HepG2 (cell line): ENCODE results near the gene ARF6. TPM values are rescaled to one million over a fixed set of nuclear protein-coding genes. Genes with fewer than 3 reads are reported as not detected.

Source experiments
- ARNT2 ChIP-seq: sonication (generic); formaldehyde crosslinking; IDR thresholded peaks from 2 replicates; pipeline ENCODE4 v1.8.0; 2022; ENCODE audit warnings: mild to moderate bottlenecking, low read depth, missing genetic modification reagents, moderate library complexity
- ETV5 ChIP-seq: IDR thresholded peaks from 2 replicates; pipeline ENCODE4 v1.6.1; 2018; ENCODE audit warnings: missing biosample characterization, missing genetic modification reagents, inconsistent platforms, borderline replicate concordance
- GPN1 ChIP-seq: sonication (generic); formaldehyde crosslinking; IDR thresholded peaks from 2 replicates; pipeline ENCODE4 v1.5.1; 2020; ENCODE audit warnings: missing genetic modification reagents, borderline replicate concordance
- IKZF4 ChIP-seq: sonication (generic); formaldehyde crosslinking; IDR thresholded peaks from 2 replicates; pipeline ENCODE4 v1.5.1; 2020; ENCODE audit warnings: borderline replicate concordance, mild to moderate bottlenecking, low read depth, missing genetic modification reagents; ENCODE audit errors: not compliant biosample characterization
- IRF2 ChIP-seq: IDR thresholded peaks from 2 replicates; pipeline ENCODE4 v1.6.1; 2018; ENCODE audit warnings: missing genetic modification reagents, missing compliant biosample characterization
- KDM5A ChIP-seq: fragments of 200-600 bp; sonication (generic); IDR thresholded peaks from 2 replicates; pipeline ENCODE4 v1.7.0; 2018; ENCODE audit warnings: antibody characterized with exemption, mild to moderate bottlenecking, low read length, borderline replicate concordance
- KDM5B ChIP-seq: sonication (generic); formaldehyde crosslinking; IDR thresholded peaks from 2 replicates; pipeline ENCODE4 v1.4.0; 2020; ENCODE audit warnings: missing genetic modification reagents, mild to moderate bottlenecking, borderline replicate concordance
- MTF2 ChIP-seq: sonication (generic); formaldehyde crosslinking; IDR thresholded peaks from 2 replicates; pipeline ENCODE4 v1.5.0; 2020; ENCODE audit warnings: missing genetic modification reagents, borderline replicate concordance
- NR1H2 ChIP-seq: sonication (generic); formaldehyde crosslinking; IDR thresholded peaks from 2 replicates; pipeline ENCODE4 v1.8.1; 2022; ENCODE audit warnings: low read depth, missing genetic modification reagents, borderline replicate concordance
- POLR2G ChIP-seq: fragments of 200-400 bp; formaldehyde crosslinking; IDR thresholded peaks from 2 replicates; pipeline ENCODE4 v1.6.1; 2018; ENCODE audit warnings: mild to moderate bottlenecking, low read depth, low read length, moderate library complexity
- RARA ChIP-seq: IDR thresholded peaks from 2 replicates; pipeline ENCODE4 v1.6.1; 2016; ENCODE audit warnings: missing genetic modification reagents, missing compliant biosample characterization
- SALL1 ChIP-seq: sonication (generic); formaldehyde crosslinking; IDR thresholded peaks from 2 replicates; pipeline ENCODE4 v1.8.0; 2022; ENCODE audit warnings: mild to moderate bottlenecking, missing genetic modification reagents
- SMYD3 ChIP-seq: sonication (generic); formaldehyde crosslinking; IDR thresholded peaks from 2 replicates; pipeline ENCODE4 v1.8.1; 2023; ENCODE audit warnings: mild to moderate bottlenecking, missing genetic modification reagents
- SSRP1 ChIP-seq: IDR thresholded peaks from 2 replicates; pipeline ENCODE4 v1.6.1; 2016; ENCODE audit warnings: control low read depth
- TBX2 ChIP-seq: sonication (generic); formaldehyde crosslinking; IDR thresholded peaks from 2 replicates; pipeline ENCODE4 v1.5.0; 2020; ENCODE audit warnings: missing genetic modification reagents, mild to moderate bottlenecking, borderline replicate concordance
- TEAD2 ChIP-seq: sonication (generic); formaldehyde crosslinking; IDR thresholded peaks from 2 replicates; pipeline ENCODE4 v1.9.0; 2021; ENCODE audit warnings: missing genetic modification reagents
- ZNF24 ChIP-seq: fragments of 450-650 bp; IDR thresholded peaks from 2 replicates; pipeline ENCODE4 v1.6.1; 2017; ENCODE audit warnings: antibody characterized with exemption, mild to moderate bottlenecking
- ZNF296 ChIP-seq: sonication (generic); formaldehyde crosslinking; conservative IDR thresholded peaks from 2 replicates; pipeline ENCODE4 v1.5.0; 2020; ENCODE audit warnings: mild to moderate bottlenecking, missing genetic modification reagents
- ZNF605 ChIP-seq: sonication (generic); formaldehyde crosslinking; IDR thresholded peaks from 2 replicates; pipeline ENCODE4 v1.8.0; 2022; ENCODE audit warnings: mild to moderate bottlenecking, missing genetic modification reagents
- ZNF709 ChIP-seq: sonication (generic); formaldehyde crosslinking; IDR thresholded peaks from 2 replicates; pipeline ENCODE4 v1.5.0; 2020; ENCODE audit warnings: mild to moderate bottlenecking, missing genetic modification reagents
- ZNF746 ChIP-seq: sonication (generic); formaldehyde crosslinking; IDR thresholded peaks from 2 replicates; pipeline ENCODE4 v1.8.0; 2022; ENCODE audit warnings: mild to moderate bottlenecking, missing genetic modification reagents
- ZNF891 ChIP-seq: sonication (generic); formaldehyde crosslinking; IDR thresholded peaks from 2 replicates; pipeline ENCODE4 v1.5.0; 2020; ENCODE audit warnings: mild to moderate bottlenecking, missing genetic modification reagents
- ZSCAN29 ChIP-seq: sonication (generic); formaldehyde crosslinking; conservative IDR thresholded peaks from 2 replicates; pipeline ENCODE4 v1.4.0; 2020; ENCODE audit warnings: mild to moderate bottlenecking, missing genetic modification reagents
- polyA plus RNA-seq, 8 experiments: library from polyadenylated mRNA; depleted of rRNA in 3 of 8; stranded (reverse) in 7 of 8; unstranded in 1 of 8; fragments of >200 nt; fragmentation: Illumina TruSeq in 4 of 8; extraction: Trizol in 4 of 8; gene quantifications; 2 replicates each; pipeline versions ENCODE4 v1.2.1 to v1.2.3, GENCODE V29; 2011 to 2016; ENCODE audit warnings: low read depth in 4 of 8, missing spikeins in 1 of 8, mixed read lengths in 1 of 8; ENCODE audit not compliant: insufficient read depth in 1 of 8
- total RNA-seq, 5 experiments: library from RNA; depleted of rRNA; stranded (reverse); fragments of >200 nt; fragmentation: Illumina TruSeq; extraction: Trizol; gene quantifications; 2 replicates each; pipeline ENCODE4 v1.2.3, GENCODE V29; 2016; ENCODE audit warnings: low read depth in 1 of 5
- TF ChIP-seq, protein P1 (sequence below): sonication (generic); formaldehyde crosslinking; IDR thresholded peaks from 2 replicates; pipeline ENCODE4 v1.4.0; 2020; ENCODE audit warnings: missing genetic modification reagents, borderline replicate concordance
- TF ChIP-seq, protein P2 (sequence below): sonication (generic); formaldehyde crosslinking; IDR thresholded peaks from 2 replicates; pipeline ENCODE4 v1.5.1; 2020; ENCODE audit warnings: mild to moderate bottlenecking, moderate library complexity, missing genetic modification reagents

Gene ARF6
- total and polyA plus RNA-seq, 2 of the 13 experiments (the other 11 are each of a cell fraction or from before 2014, with no cell fraction given), result 12.7 to 31.9 TPM

DNA sequence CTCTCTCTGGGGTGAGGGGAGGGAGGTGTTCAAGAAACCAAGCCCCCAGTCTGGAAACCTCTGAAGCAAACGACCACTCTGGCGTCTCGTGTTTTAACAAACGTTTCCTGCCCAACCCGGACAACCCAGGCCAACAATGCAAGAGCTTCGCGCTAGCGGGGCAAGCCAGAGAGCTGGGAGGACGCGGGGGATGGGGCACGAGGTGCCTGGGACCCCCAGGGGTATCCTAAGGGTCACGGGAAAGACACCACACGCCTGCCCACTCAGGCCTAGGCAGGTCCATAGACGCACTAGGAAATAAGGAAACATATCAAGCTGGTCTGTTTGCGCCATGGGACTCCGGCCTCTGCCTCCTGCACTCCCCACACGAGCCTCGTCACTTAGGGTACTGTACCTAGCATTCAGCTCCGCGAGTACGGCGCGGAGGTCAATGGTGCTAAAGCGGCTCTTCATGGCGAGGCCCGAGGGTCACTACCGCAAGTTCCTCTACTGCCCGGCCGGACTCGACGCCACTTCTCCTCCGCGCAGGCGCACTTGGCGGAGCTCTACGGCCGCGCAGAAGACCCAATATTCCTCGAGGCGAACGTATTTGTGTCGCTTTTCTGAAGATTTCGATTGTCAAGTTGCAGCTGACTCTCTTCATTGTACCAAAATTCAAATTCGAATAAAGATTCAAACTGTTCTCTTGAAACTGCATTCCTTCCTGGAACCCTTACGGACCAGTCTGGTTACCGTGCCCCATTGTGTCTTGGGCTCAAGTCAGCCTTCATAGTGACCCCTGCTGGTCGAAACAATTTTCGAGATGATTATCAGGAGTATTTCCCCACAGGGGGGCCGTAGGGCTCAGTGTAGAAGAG lies 40.4 kb upstream of the ARF6 start, which contains the start of gene NEMF (continued):
- TF ChIP-seq, protein P1, sequence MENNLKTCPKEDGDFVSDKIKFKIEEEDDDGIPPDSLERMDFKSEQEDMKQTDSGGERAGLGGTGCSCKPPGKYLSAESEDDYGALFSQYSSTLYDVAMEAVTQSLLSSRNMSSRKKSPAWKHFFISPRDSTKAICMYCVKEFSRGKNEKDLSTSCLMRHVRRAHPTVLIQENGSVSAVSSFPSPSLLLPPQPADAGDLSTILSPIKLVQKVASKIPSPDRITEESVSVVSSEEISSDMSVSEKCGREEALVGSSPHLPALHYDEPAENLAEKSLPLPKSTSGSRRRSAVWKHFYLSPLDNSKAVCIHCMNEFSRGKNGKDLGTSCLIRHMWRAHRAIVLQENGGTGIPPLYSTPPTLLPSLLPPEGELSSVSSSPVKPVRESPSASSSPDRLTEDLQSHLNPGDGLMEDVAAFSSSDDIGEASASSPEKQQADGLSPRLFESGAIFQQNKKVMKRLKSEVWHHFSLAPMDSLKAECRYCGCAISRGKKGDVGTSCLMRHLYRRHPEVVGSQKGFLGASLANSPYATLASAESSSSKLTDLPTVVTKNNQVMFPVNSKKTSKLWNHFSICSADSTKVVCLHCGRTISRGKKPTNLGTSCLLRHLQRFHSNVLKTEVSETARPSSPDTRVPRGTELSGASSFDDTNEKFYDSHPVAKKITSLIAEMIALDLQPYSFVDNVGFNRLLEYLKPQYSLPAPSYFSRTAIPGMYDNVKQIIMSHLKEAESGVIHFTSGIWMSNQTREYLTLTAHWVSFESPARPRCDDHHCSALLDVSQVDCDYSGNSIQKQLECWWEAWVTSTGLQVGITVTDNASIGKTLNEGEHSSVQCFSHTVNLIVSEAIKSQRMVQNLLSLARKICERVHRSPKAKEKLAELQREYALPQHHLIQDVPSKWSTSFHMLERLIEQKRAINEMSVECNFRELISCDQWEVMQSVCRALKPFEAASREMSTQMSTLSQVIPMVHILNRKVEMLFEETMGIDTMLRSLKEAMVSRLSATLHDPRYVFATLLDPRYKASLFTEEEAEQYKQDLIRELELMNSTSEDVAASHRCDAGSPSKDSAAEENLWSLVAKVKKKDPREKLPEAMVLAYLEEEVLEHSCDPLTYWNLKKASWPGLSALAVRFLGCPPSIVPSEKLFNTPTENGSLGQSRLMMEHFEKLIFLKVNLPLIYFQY (CRISPR knock-in tag), result peak; percentile 40; the same call in 1 of the 2 replicates
- peak; percentile 52; the same call in 1 of the 2 replicates for TF ChIP-seq NR1H2 (CRISPR knock-in tag)
- TF ChIP-seq ZNF24, result 0 out of 2 replicates have a peak, but pooled peaks have one; percentile 9
- TF ChIP-seq, protein P2, sequence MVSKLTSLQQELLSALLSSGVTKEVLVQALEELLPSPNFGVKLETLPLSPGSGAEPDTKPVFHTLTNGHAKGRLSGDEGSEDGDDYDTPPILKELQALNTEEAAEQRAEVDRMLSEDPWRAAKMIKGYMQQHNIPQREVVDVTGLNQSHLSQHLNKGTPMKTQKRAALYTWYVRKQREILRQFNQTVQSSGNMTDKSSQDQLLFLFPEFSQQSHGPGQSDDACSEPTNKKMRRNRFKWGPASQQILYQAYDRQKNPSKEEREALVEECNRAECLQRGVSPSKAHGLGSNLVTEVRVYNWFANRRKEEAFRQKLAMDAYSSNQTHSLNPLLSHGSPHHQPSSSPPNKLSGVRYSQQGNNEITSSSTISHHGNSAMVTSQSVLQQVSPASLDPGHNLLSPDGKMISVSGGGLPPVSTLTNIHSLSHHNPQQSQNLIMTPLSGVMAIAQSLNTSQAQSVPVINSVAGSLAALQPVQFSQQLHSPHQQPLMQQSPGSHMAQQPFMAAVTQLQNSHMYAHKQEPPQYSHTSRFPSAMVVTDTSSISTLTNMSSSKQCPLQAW (CRISPR knock-in tag), result peak; percentile 77
- peak; percentile 87; the same call in 1 of the 2 replicates for TF ChIP-seq ZNF709 (CRISPR knock-in tag)
- peak; percentile 76 for TF ChIP-seq ARNT2 (CRISPR knock-in tag)
- no peak; the same call in 1 of the 2 replicates for TF ChIP-seq ETV5 (CRISPR knock-in tag)
- peak; percentile 65; the same call in 1 of the 2 replicates for TF ChIP-seq ZNF746 (CRISPR knock-in tag)
- TF ChIP-seq SMYD3, result peak; percentile 78; the same call in 1 of the 2 replicates
- no peak for TF ChIP-seq GPN1 (CRISPR knock-in tag)
- peak; percentile 7; the same call in 1 of the 2 replicates for TF ChIP-seq RARA (CRISPR knock-in tag)
- TF ChIP-seq TEAD2 (CRISPR knock-in tag), result no peak
- no peak for TF ChIP-seq IKZF4 (CRISPR knock-in tag)
- TF ChIP-seq MTF2, result no peak
- TF ChIP-seq IRF2 (CRISPR knock-in tag), result peak; percentile 71; the same call in 1 of the 2 replicates
- TF ChIP-seq ZSCAN29, result 0 out of 2 replicates have a peak, but pooled peaks have one; percentile 15
- TF ChIP-seq KDM5B (CRISPR knock-in tag), result peak; percentile 95
- TF ChIP-seq TBX2, result peak; percentile 82
- peak; percentile 91 for TF ChIP-seq ZNF296 (CRISPR knock-in tag)
- peak; percentile 90 for TF ChIP-seq ZNF605 (CRISPR knock-in tag)
- peak; percentile 87 for TF ChIP-seq KDM5A
- TF ChIP-seq SSRP1 (CRISPR knock-in tag), result peak; percentile 31; the same call in 1 of the 2 replicates
- TF ChIP-seq ZNF891 (CRISPR knock-in tag), result peak; percentile 66; the same call in 1 of the 2 replicates
- TF ChIP-seq POLR2G, result peak; percentile 94
- peak; percentile 88 for TF ChIP-seq SALL1 (CRISPR knock-in tag)
